PC-9 (cell line): ENCODE results near the gene MYBL2. TPM values are rescaled to one million over a fixed set of nuclear protein-coding genes. Genes with fewer than 3 reads are reported as not detected.

Experiments used
- BruUV-seq: library from RNA; stranded (reverse); fragments of 400-500 nt; replicated peaks from 2 replicates; lab custom pipeline; 2021; lab: Mats Ljungman, UMichigan
- CTCF ChIA-PET: fragments of 300-600 bp; sonication (Branson Sonifier 250); formaldehyde crosslinking; loops from one replicate; lab custom pipeline; 2022; ENCODE audit warnings: antibody characterized with exemption; lab: Charles Lee
- POLR2A ChIA-PET: fragments of 300-600 bp; sonication (Branson Sonifier 250); formaldehyde crosslinking; loops from one replicate; lab custom pipeline; 2022; ENCODE audit warnings: antibody characterized with exemption; ENCODE audit not compliant: unreplicated experiment; lab: Charles Lee
- DNase-seq, 2 experiments: peaks; one replicate each; pipeline versions ENCODE4 v3.0.0 to v3.0.0-alpha.2; 2015 to 2022; ENCODE audit warnings: mixed read lengths in 1 of 2
- H2AFZ ChIP-seq: fragments of 200-600 bp; sonication (generic); 2 replicates; pipeline ENCODE4 v1.8.1; 2017; ENCODE audit warnings: antibody characterized with exemption
- H3F3A ChIP-seq: fragments of 200-600 bp; sonication (generic); 2 replicates; pipeline ENCODE4 v1.8.1; 2017; ENCODE audit warnings: antibody characterized with exemption, mild to moderate bottlenecking, low read depth; ENCODE audit not compliant: insufficient read depth
- H3K27ac ChIP-seq: fragments of 200-600 bp; sonication (generic); 2 replicates; pipeline ENCODE4 v1.6.1; 2016; ENCODE audit warnings: mixed run types
- H3K27me3 ChIP-seq: fragments of 200-600 bp; sonication (generic); 2 replicates; pipeline ENCODE4 v1.6.1; 2016; ENCODE audit warnings: low read depth, mixed run types; ENCODE audit not compliant: insufficient read depth
- H3K36me3 ChIP-seq: fragments of 200-600 bp; sonication (generic); 2 replicates; pipeline ENCODE4 v1.6.1; 2016; ENCODE audit warnings: low read depth, mixed run types
- H3K4me1 ChIP-seq: fragments of 200-600 bp; sonication (generic); replicated peaks from 2 replicates; pipeline ENCODE4 v1.6.1; 2016; ENCODE audit warnings: mixed run types; ENCODE audit not compliant: insufficient read depth
- H3K4me2 ChIP-seq: fragments of 200-600 bp; sonication (generic); 2 replicates; pipeline ENCODE4 v1.6.1; 2017; ENCODE audit warnings: mixed run types
- H3K4me3 ChIP-seq: fragments of 200-600 bp; sonication (generic); 2 replicates; pipeline ENCODE4 v1.6.1; 2016; ENCODE audit warnings: mixed run types
- H3K79me2 ChIP-seq: fragments of 200-600 bp; sonication (generic); 2 replicates; pipeline ENCODE4 v1.6.1; 2017; ENCODE audit warnings: low read depth, mixed run types
- H3K9me2 ChIP-seq: fragments of 200-600 bp; sonication (generic); 2 replicates; pipeline ENCODE4 v1.8.1; 2017; ENCODE audit warnings: mild to moderate bottlenecking; ENCODE audit not compliant: insufficient read depth
- H3K9me3 ChIP-seq: fragments of 200-600 bp; sonication (generic); 2 replicates; pipeline ENCODE4 v1.8.1; 2016; ENCODE audit warnings: low read depth; ENCODE audit not compliant: insufficient read depth
- H4K20me1 ChIP-seq: fragments of 200-600 bp; sonication (generic); 2 replicates; pipeline ENCODE4 v1.8.1; 2017; ENCODE audit not compliant: insufficient read depth
- CTCF ChIP-seq: fragments of 200-600 bp; sonication (generic); conservative IDR thresholded peaks from 2 replicates; pipeline ENCODE4 v1.6.1; 2017; ENCODE audit warnings: mixed run types, antibody characterized with exemption, mild to moderate bottlenecking, moderate library complexity
- EZH2 ChIP-seq: fragments of 200-600 bp; sonication (generic); IDR thresholded peaks from 2 replicates; pipeline ENCODE4 v1.8.0; 2017; ENCODE audit warnings: antibody characterized with exemption, low read depth
- intact Hi-C: fragments of 100-400 bp; cut with micrococcal nuclease; formaldehyde crosslinking; loops from one replicate; pipeline ENCODE4 v1.10.0; 2022; ENCODE audit not compliant: unreplicated experiment
- total RNA-seq: library from RNA; stranded (reverse); gene quantifications from 2 replicates; pipeline ENCODE4 v1.2.3, GENCODE V29; 2021

The MYBL2 gene
- total RNA-seq, 1 experiment from 2014 or later, result 152 TPM

- H3K4me2 ChIP-seq, result peak overlapping the region; percentile 98
Measured at GRCh38 chr20:43655937-43656336, 11.0 kb upstream of the MYBL2 start.

GRCh38 chr20:43658069-43658722, 8.7 kb upstream of the MYBL2 start:
- intact Hi-C loops, result no loop called here
- Histone ChIP-seq H2AFZ (peak overlapping the region; percentile 96), H3K36me3 (no peaks in the 10 kb centered on the region), H3K9me3 (no peaks in the 10 kb centered on the region), H3K4me3 (peak overlapping the region; percentile 84), H3K4me1 (peaks cover 15% of the 10 kb centered on the region), H3K4me2 (peak overlapping the region; percentile 98), H3F3A (peaks cover 17% of the 10 kb centered on the region; the same call in 1 of the 2 replicates), H4K20me1 (no peaks in the 10 kb centered on the region), H3K27ac (peak overlapping the region; percentile 70), H3K27me3 (no peaks in the 10 kb centered on the region), H3K79me2 (0 out of 2 replicates have a peak, but pooled peaks cover 4% of the 10 kb centered on the region), H3K9me2 (no peaks in the 10 kb centered on the region)
- CTCF ChIA-PET, result no interaction called here
- POLR2A ChIA-PET, result no interaction called here
- peak; percentile 23 to 67 for DNase-seq
- TF ChIP-seq EZH2 (no peak), CTCF (peak; percentile 20; the same call in 1 of the 2 replicates)
- BruUV-seq, result no TSS peak

More at GRCh38 chr20:43655937-43656336, 11.0 kb upstream of the MYBL2 start:
- peak overlapping the region; percentile 96 for H2AFZ ChIP-seq
- peak overlapping the region; percentile 84; the same call in 1 of the 2 replicates for H3K4me3 ChIP-seq
- CTCF ChIA-PET, result no interaction called here
- peaks cover 15% of the 10 kb centered on the region for H3K4me1 ChIP-seq
- TF ChIP-seq CTCF (no peak), EZH2 (no peak)
- POLR2A ChIA-PET, result no interaction called here
- no peaks in the 10 kb centered on the region for H3K9me2 ChIP-seq
- H3K79me2 ChIP-seq, result 0 out of 2 replicates have a peak, but pooled peaks cover 4% of the 10 kb centered on the region
- intact Hi-C loops, result no loop called here
- no peak overlapping the region for H3K27ac ChIP-seq
- no peak for DNase-seq
- H4K20me1 ChIP-seq, result no peaks in the 10 kb centered on the region
- no peaks in the 10 kb centered on the region for H3K36me3 ChIP-seq
- no peaks in the 10 kb centered on the region for H3K27me3 ChIP-seq
- no peaks in the 10 kb centered on the region for H3K9me3 ChIP-seq
- BruUV-seq, result no TSS peak
- peaks cover 11% of the 10 kb centered on the region; the same call in 1 of the 2 replicates for H3F3A ChIP-seq

- Histone ChIP-seq H4K20me1 (no peaks in the 10 kb centered on the region), H3K79me2 (0 out of 2 replicates have a peak, but pooled peaks cover 4% of the 10 kb centered on the region), H3K4me3 (no peak overlapping the region; the same call in 1 of the 2 replicates), H3K9me3 (no peaks in the 10 kb centered on the region), H3K36me3 (no peaks in the 10 kb centered on the region), H3K27me3 (no peaks in the 10 kb centered on the region), H3F3A (peaks cover 24% of the 10 kb centered on the region; the same call in 1 of the 2 replicates), H3K27ac (no peak overlapping the region), H3K4me2 (peak overlapping the region; percentile 98), H3K9me2 (no peaks in the 10 kb centered on the region), H2AFZ (no peak overlapping the region; the same call in 1 of the 2 replicates), H3K4me1 (peaks cover 15% of the 10 kb centered on the region)
- TF ChIP-seq CTCF (no peak; the same call in 1 of the 2 replicates), EZH2 (no peak)
- DNase-seq, result no peak
- intact Hi-C loops, result no loop called here
- CTCF ChIA-PET, result no interaction called here
- POLR2A ChIA-PET, result interaction anchor here (0.6 kb wide), 1 partner anchor 69 kb away, joined by 4 read pairs; no protein-coding TSS in a partner anchor
- BruUV-seq, result no TSS peak
Measured at GRCh38 chr20:43658723-43659419, 8.0 kb upstream of the MYBL2 start.
